HEK293 (cell line): Measurements from ENCODE around the gene DNA2.

Experiments used
- BCL11A ChIP-seq: fragments of 450-650 bp; formaldehyde crosslinking; IDR thresholded peaks from 2 replicates; pipeline ENCODE4 v1.5.1; 2016; ENCODE audit warnings: low read depth, missing biosample characterization, missing genetic modification characterization
- FEZF1 ChIP-seq: fragments of 450-650 bp; formaldehyde crosslinking; IDR thresholded peaks from 2 replicates; pipeline ENCODE4 v1.5.1; 2016; ENCODE audit warnings: missing biosample characterization, missing genetic modification characterization
- GLIS2 ChIP-seq: fragments of 450-650 bp; formaldehyde crosslinking; IDR thresholded peaks from 2 replicates; pipeline ENCODE4 v1.5.1; 2016; ENCODE audit warnings: missing biosample characterization, missing genetic modification characterization
- IKZF3 ChIP-seq: fragments of 450-650 bp; IDR thresholded peaks from 2 replicates; pipeline ENCODE4 v1.5.0; 2018; ENCODE audit warnings: missing biosample characterization, mild to moderate bottlenecking, missing genetic modification characterization, moderate library complexity
- KLF8 ChIP-seq: fragments of 450-650 bp; formaldehyde crosslinking; IDR thresholded peaks from 2 replicates; pipeline ENCODE4 v1.5.1; 2016; ENCODE audit warnings: missing biosample characterization, missing genetic modification characterization
- KLF9 ChIP-seq: fragments of 450-650 bp; formaldehyde crosslinking; IDR thresholded peaks from 2 replicates; pipeline ENCODE4 v1.5.1; 2016; ENCODE audit warnings: missing biosample characterization, missing genetic modification characterization, low read depth
- PRDM1 ChIP-seq: fragments of 450-650 bp; formaldehyde crosslinking; IDR thresholded peaks from 2 replicates; pipeline ENCODE4; 2016; ENCODE audit warnings: missing biosample characterization, missing genetic modification characterization
- SALL2 ChIP-seq: fragments of 450-650 bp; formaldehyde crosslinking; IDR thresholded peaks from 2 replicates; pipeline ENCODE4 v1.5.0; 2017; ENCODE audit warnings: missing biosample characterization, mild to moderate bottlenecking, missing genetic modification characterization, borderline replicate concordance
- WT1 ChIP-seq: fragments of 450-650 bp; formaldehyde crosslinking; IDR thresholded peaks from 2 replicates; pipeline ENCODE4 v1.5.1; 2016; ENCODE audit warnings: missing biosample characterization, missing genetic modification characterization
- ZBTB17 ChIP-seq: fragments of 450-650 bp; formaldehyde crosslinking; IDR thresholded peaks from 2 replicates; pipeline ENCODE4 v1.5.1; 2016; ENCODE audit warnings: missing biosample characterization, missing genetic modification characterization
- ZBTB20 ChIP-seq: fragments of 450-650 bp; formaldehyde crosslinking; IDR thresholded peaks from 2 replicates; pipeline ENCODE4 v1.5.1; 2016; ENCODE audit warnings: missing biosample characterization, missing genetic modification characterization
- ZBTB8A ChIP-seq: fragments of 450-650 bp; formaldehyde crosslinking; IDR thresholded peaks from 2 replicates; pipeline ENCODE4 v1.5.1; 2016; ENCODE audit warnings: missing biosample characterization, missing genetic modification characterization
- ZFHX2 ChIP-seq: fragments of 450-650 bp; formaldehyde crosslinking; conservative IDR thresholded peaks from 2 replicates; pipeline ENCODE4 v1.5.1; 2016; ENCODE audit warnings: missing biosample characterization, missing genetic modification characterization
- ZFP3 ChIP-seq: fragments of 450-650 bp; formaldehyde crosslinking; IDR thresholded peaks from 2 replicates; pipeline ENCODE4 v1.5.1; 2016; ENCODE audit warnings: low read depth, missing biosample characterization, missing genetic modification characterization
- ZNF10 ChIP-seq: fragments of 450-650 bp; formaldehyde crosslinking; IDR thresholded peaks from 2 replicates; pipeline ENCODE4 v1.5.1; 2017; ENCODE audit warnings: missing biosample characterization, missing genetic modification characterization
- ZNF114 ChIP-seq: fragments of 450-650 bp; formaldehyde crosslinking; IDR thresholded peaks from 2 replicates; pipeline ENCODE4 v1.5.0; 2017; ENCODE audit warnings: missing biosample characterization, missing genetic modification characterization
- ZNF138 ChIP-seq: fragments of 450-650 bp; formaldehyde crosslinking; IDR thresholded peaks from 2 replicates; pipeline ENCODE4 v1.5.1; 2016; ENCODE audit warnings: missing biosample characterization, missing genetic modification characterization, borderline replicate concordance
- ZNF146 ChIP-seq: fragments of 450-650 bp; formaldehyde crosslinking; IDR thresholded peaks from 2 replicates; pipeline ENCODE4 v1.5.1; 2016; ENCODE audit warnings: missing biosample characterization, missing genetic modification characterization
- ZNF350 ChIP-seq: fragments of 450-650 bp; formaldehyde crosslinking; IDR thresholded peaks from 2 replicates; pipeline ENCODE4 v1.5.0; 2017; ENCODE audit warnings: missing biosample characterization, mild to moderate bottlenecking, missing genetic modification characterization
- ZNF426 ChIP-seq: fragments of 450-650 bp; formaldehyde crosslinking; IDR thresholded peaks from 2 replicates; pipeline ENCODE4 v1.5.1; 2017; ENCODE audit warnings: missing biosample characterization, missing genetic modification characterization, mild to moderate bottlenecking, inconsistent platforms, moderate library complexity
- ZNF610 ChIP-seq: fragments of 450-650 bp; formaldehyde crosslinking; IDR thresholded peaks from 2 replicates; pipeline ENCODE4 v1.5.1; 2016; ENCODE audit warnings: missing biosample characterization, missing genetic modification characterization, borderline replicate concordance
- ZNF623 ChIP-seq: fragments of 450-650 bp; formaldehyde crosslinking; IDR thresholded peaks from 2 replicates; pipeline ENCODE4 v1.5.1; 2016; ENCODE audit warnings: missing biosample characterization, missing genetic modification characterization
- ZNF747 ChIP-seq: fragments of 450-650 bp; formaldehyde crosslinking; IDR thresholded peaks from 2 replicates; pipeline ENCODE4 v1.5.1; 2016; ENCODE audit warnings: missing biosample characterization, missing genetic modification characterization
- ZNF76 ChIP-seq: fragments of 450-650 bp; formaldehyde crosslinking; IDR thresholded peaks from 2 replicates; pipeline ENCODE4; 2016; ENCODE audit warnings: low read depth, missing biosample characterization, missing genetic modification characterization, borderline replicate concordance
- ZNF843 ChIP-seq: fragments of 450-650 bp; formaldehyde crosslinking; IDR thresholded peaks from 2 replicates; pipeline ENCODE4 v1.5.1; 2016; ENCODE audit warnings: missing biosample characterization, missing genetic modification characterization
- TF ChIP-seq, protein P1 (sequence below): fragments of 450-650 bp; formaldehyde crosslinking; IDR thresholded peaks from 2 replicates; pipeline ENCODE4 v1.5.1; 2016; ENCODE audit warnings: missing biosample characterization, missing genetic modification characterization
- TF ChIP-seq, protein P2 (sequence below): fragments of 450-650 bp; formaldehyde crosslinking; conservative IDR thresholded peaks from 2 replicates; pipeline ENCODE4 v1.5.1; 2016; ENCODE audit warnings: low read depth, missing biosample characterization, missing genetic modification characterization
- TF ChIP-seq, protein P3 (sequence below): fragments of 450-650 bp; formaldehyde crosslinking; IDR thresholded peaks from 2 replicates; pipeline ENCODE4 v1.5.1; 2016; ENCODE audit warnings: missing biosample characterization, missing genetic modification characterization
- TF ChIP-seq, protein P4 (sequence below): fragments of 450-650 bp; formaldehyde crosslinking; IDR thresholded peaks from 2 replicates; pipeline ENCODE4 v1.5.1; 2016; ENCODE audit warnings: missing biosample characterization, missing genetic modification characterization
- TF ChIP-seq, protein P5 (sequence below): fragments of 450-650 bp; formaldehyde crosslinking; IDR thresholded peaks from 2 replicates; pipeline ENCODE4 v1.5.1; 2017; ENCODE audit warnings: missing biosample characterization, missing genetic modification characterization

Gene DNA2

DNA sequence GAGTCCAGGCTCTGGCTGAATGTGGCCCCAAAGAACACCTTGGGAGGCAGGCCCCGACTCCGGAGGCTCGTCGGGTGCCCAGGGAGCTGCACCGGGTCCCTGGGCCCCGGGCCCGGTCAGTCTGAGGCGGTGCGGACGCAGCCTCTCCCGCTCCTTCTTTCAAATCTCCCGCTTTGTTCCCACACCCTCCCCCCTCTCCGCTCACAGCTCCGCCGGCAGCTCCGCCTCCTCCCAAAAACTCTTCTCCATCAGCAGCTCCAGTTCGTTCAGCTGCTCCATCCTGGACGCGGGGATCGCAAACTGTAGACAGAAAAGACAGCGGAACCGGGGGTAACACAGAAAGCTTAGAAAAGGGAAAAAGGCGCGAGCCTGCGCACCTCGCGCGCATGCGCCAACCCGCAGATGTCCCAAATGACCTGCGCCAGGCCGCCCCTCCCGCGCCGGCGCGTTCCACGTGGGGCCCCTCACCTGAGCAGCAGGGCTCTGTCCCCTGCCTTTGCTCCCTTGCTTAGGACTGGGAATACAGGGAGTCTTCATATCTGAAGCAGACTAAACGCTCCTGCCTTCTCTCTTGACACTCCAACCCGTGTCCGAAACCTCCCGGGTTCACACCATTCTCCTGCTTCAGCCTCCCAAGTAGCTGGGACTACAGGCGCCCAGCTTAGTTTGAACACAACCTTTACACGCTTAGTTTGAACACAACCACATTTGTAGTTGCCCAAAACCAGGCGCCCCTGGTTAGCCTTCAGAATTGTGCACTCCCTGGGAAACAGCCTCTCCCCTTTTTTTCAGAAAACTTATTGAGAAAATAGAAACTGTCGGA, at the start of gene DNA2 (continued):
- TF ChIP-seq, protein P1, sequence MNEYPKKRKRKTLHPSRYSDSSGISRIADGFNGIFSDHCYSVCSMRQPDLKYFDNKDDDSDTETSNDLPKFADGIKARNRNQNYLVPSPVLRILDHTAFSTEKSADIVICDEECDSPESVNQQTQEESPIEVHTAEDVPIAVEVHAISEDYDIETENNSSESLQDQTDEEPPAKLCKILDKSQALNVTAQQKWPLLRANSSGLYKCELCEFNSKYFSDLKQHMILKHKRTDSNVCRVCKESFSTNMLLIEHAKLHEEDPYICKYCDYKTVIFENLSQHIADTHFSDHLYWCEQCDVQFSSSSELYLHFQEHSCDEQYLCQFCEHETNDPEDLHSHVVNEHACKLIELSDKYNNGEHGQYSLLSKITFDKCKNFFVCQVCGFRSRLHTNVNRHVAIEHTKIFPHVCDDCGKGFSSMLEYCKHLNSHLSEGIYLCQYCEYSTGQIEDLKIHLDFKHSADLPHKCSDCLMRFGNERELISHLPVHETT (tag by site-specific recombination): no peak
- 0 out of 2 replicates have a peak, but pooled peaks have one; percentile 2 for TF ChIP-seq ZNF146 (tag by site-specific recombination)
- no peak for TF ChIP-seq ZNF114 (tag by site-specific recombination)
- TF ChIP-seq ZNF623: no peak
- TF ChIP-seq KLF9: peak; percentile 52; the same call in 1 of the 2 replicates
- TF ChIP-seq WT1: peak; percentile 53
- TF ChIP-seq, protein P2, sequence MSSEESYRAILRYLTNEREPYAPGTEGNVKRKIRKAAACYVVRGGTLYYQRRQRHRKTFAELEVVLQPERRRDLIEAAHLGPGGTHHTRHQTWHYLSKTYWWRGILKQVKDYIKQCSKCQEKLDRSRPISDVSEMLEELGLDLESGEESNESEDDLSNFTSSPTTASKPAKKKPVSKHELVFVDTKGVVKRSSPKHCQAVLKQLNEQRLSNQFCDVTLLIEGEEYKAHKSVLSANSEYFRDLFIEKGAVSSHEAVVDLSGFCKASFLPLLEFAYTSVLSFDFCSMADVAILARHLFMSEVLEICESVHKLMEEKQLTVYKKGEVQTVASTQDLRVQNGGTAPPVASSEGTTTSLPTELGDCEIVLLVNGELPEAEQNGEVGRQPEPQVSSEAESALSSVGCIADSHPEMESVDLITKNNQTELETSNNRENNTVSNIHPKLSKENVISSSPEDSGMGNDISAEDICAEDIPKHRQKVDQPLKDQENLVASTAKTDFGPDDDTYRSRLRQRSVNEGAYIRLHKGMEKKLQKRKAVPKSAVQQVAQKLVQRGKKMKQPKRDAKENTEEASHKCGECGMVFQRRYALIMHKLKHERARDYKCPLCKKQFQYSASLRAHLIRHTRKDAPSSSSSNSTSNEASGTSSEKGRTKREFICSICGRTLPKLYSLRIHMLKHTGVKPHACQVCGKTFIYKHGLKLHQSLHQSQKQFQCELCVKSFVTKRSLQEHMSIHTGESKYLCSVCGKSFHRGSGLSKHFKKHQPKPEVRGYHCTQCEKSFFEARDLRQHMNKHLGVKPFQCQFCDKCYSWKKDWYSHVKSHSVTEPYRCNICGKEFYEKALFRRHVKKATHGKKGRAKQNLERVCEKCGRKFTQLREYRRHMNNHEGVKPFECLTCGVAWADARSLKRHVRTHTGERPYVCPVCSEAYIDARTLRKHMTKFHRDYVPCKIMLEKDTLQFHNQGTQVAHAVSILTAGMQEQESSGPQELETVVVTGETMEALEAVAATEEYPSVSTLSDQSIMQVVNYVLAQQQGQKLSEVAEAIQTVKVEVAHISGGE (tag by site-specific recombination): peak; percentile 63
- TF ChIP-seq SALL2 (tag by site-specific recombination): no peak
- 0 out of 2 replicates have a peak, but pooled peaks have one; percentile 45 for TF ChIP-seq BCL11A (tag by site-specific recombination)
- peak; percentile 38; the same call in 1 of the 2 replicates for TF ChIP-seq ZNF76 (tag by site-specific recombination)
- TF ChIP-seq ZFHX2 (tag by site-specific recombination): no peak
- TF ChIP-seq ZNF138 (tag by site-specific recombination): no peak
- 0 out of 2 replicates have a peak, but pooled peaks have one; percentile 28 for TF ChIP-seq ZNF843 (tag by site-specific recombination)
- TF ChIP-seq ZNF426: no peak
- TF ChIP-seq, protein P3, sequence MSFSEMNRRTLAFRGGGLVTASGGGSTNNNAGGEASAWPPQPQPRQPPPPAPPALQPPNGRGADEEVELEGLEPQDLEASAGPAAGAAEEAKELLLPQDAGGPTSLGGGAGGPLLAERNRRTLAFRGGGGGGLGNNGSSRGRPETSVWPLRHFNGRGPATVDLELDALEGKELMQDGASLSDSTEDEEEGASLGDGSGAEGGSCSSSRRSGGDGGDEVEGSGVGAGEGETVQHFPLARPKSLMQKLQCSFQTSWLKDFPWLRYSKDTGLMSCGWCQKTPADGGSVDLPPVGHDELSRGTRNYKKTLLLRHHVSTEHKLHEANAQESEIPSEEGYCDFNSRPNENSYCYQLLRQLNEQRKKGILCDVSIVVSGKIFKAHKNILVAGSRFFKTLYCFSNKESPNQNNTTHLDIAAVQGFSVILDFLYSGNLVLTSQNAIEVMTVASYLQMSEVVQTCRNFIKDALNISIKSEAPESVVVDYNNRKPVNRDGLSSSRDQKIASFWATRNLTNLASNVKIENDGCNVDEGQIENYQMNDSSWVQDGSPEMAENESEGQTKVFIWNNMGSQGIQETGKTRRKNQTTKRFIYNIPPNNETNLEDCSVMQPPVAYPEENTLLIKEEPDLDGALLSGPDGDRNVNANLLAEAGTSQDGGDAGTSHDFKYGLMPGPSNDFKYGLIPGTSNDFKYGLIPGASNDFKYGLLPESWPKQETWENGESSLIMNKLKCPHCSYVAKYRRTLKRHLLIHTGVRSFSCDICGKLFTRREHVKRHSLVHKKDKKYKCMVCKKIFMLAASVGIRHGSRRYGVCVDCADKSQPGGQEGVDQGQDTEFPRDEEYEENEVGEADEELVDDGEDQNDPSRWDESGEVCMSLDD (tag by site-specific recombination): peak; percentile 67; the same call in 1 of the 2 replicates
- peak; percentile 46; the same call in 1 of the 2 replicates for TF ChIP-seq IKZF3
- peak; percentile 95 for TF ChIP-seq ZBTB17
- no peak for TF ChIP-seq ZFP3 (tag by site-specific recombination)
- TF ChIP-seq ZNF350 (tag by site-specific recombination): no peak
- TF ChIP-seq FEZF1 (tag by site-specific recombination): peak; percentile 38; the same call in 1 of the 2 replicates
- TF ChIP-seq ZNF747: no peak
- peak; percentile 52; the same call in 1 of the 2 replicates for TF ChIP-seq ZBTB8A (tag by site-specific recombination)
- peak; percentile 41 for TF ChIP-seq PRDM1 (tag by site-specific recombination)
- peak; percentile 65; the same call in 1 of the 2 replicates for TF ChIP-seq KLF8 (tag by site-specific recombination)
- TF ChIP-seq ZNF610 (tag by site-specific recombination): peak; percentile 52; the same call in 1 of the 2 replicates
- TF ChIP-seq GLIS2 (tag by site-specific recombination): peak; percentile 86
- TF ChIP-seq, protein P4, sequence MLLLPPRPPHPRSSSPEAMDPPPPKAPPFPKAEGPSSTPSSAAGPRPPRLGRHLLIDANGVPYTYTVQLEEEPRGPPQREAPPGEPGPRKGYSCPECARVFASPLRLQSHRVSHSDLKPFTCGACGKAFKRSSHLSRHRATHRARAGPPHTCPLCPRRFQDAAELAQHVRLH (tag by site-specific recombination): no peak
- TF ChIP-seq, protein P5, sequence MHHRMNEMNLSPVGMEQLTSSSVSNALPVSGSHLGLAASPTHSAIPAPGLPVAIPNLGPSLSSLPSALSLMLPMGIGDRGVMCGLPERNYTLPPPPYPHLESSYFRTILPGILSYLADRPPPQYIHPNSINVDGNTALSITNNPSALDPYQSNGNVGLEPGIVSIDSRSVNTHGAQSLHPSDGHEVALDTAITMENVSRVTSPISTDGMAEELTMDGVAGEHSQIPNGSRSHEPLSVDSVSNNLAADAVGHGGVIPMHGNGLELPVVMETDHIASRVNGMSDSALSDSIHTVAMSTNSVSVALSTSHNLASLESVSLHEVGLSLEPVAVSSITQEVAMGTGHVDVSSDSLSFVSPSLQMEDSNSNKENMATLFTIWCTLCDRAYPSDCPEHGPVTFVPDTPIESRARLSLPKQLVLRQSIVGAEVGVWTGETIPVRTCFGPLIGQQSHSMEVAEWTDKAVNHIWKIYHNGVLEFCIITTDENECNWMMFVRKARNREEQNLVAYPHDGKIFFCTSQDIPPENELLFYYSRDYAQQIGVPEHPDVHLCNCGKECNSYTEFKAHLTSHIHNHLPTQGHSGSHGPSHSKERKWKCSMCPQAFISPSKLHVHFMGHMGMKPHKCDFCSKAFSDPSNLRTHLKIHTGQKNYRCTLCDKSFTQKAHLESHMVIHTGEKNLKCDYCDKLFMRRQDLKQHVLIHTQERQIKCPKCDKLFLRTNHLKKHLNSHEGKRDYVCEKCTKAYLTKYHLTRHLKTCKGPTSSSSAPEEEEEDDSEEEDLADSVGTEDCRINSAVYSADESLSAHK (tag by site-specific recombination): peak; percentile 55; the same call in 1 of the 2 replicates
- TF ChIP-seq ZNF10 (tag by site-specific recombination): peak; percentile 65
- peak; percentile 98 for TF ChIP-seq ZBTB20 (tag by site-specific recombination)
